ENCODE measurements around the gene PGS1. TPM values are rescaled to one million over a fixed set of nuclear protein-coding genes. Genes with fewer than 3 reads are reported as not detected.

The PGS1 gene
- total RNA-seq, 4 donors from 2014 or later = 12.9 to 75.4 (median 63.1) TPM

GRCh38 chr17:78379131-78379491, 662 bp downstream of the PGS1 start:
- TF ChIP-seq POLR2A (IDR thresholded peaks at IDR 0.05) (no peak), CTCF (IDR thresholded peaks at IDR 0.05) (no peak)
- H3K27me3 ChIP-seq = no peaks in the 10 kb centered on the region
- H3K4me3 ChIP-seq = peak overlapping the region; percentile 83 to 91
- H3K4me1 ChIP-seq = peaks cover 7 to 30% of the 10 kb centered on the region in 2 donors
- intact Hi-C loops (cut with DNase I; ENCODE audit: low total_unique reads) = no loop called here
- DNase-seq = no peak
- H3K9me3 ChIP-seq = no peaks in the 10 kb centered on the region
- H3K27ac ChIP-seq = peak overlapping the region; percentile 84 to 89
- H3K36me3 ChIP-seq = no peaks in the 10 kb centered on the region

- Histone ChIP-seq H3K36me3 (no peaks in the 10 kb centered on the region), H3K27me3 (no peaks in the 10 kb centered on the region), H3K4me3 (no peak overlapping the region), H3K9me3 (no peaks in the 10 kb centered on the region), H3K4me1 (peaks cover 7 to 34% of the 10 kb centered on the region in 2 donors), H3K27ac (no peak overlapping the region)
- TF ChIP-seq POLR2A (IDR thresholded peaks at IDR 0.05) = no peak
- TF ChIP-seq CTCF (IDR thresholded peaks at IDR 0.05) = no peak
- intact Hi-C loops (cut with DNase I; ENCODE audit: low total_unique reads) = no loop called here
- DNase-seq = no peak
Observed at GRCh38 chr17:78380370-78380769, 1.9 kb downstream of the PGS1 start.

- Histone ChIP-seq H3K27ac (peak overlapping the region; percentile 25 to 78), H3K4me1 (peaks cover 7 to 34% of the 10 kb centered on the region in 2 donors)
- intact Hi-C loops (cut with DNase I; ENCODE audit: low total_unique reads) = no loop called here
Observed at GRCh38 chr17:78381601-78382232, 3.3 kb downstream of the PGS1 start.

GRCh38 chr17:78383725-78384471, 5.4 kb downstream of the PGS1 start:
- H3K4me1 ChIP-seq = peaks cover 7 to 37% of the 10 kb centered on the region in 2 donors
- H3K9me3 ChIP-seq = no peaks in the 10 kb centered on the region
- intact Hi-C loops (cut with DNase I; ENCODE audit: low total_unique reads) = no loop called here
- DNase-seq = peak; percentile 68 to 83
- H3K4me3 ChIP-seq = no peak overlapping the region
- no peaks in the 10 kb centered on the region for H3K27me3 ChIP-seq
- H3K27ac ChIP-seq = peak overlapping the region; percentile 47 to 78
- no peak for TF ChIP-seq CTCF (IDR thresholded peaks at IDR 0.05)
- TF ChIP-seq POLR2A (IDR thresholded peaks at IDR 0.05) = peak in 1 of 2 donors; percentile 34
- H3K36me3 ChIP-seq = no peaks in the 10 kb centered on the region

More at GRCh38 chr17:78381601-78382232, 3.3 kb downstream of the PGS1 start:
- no peaks in the 10 kb centered on the region for H3K36me3 ChIP-seq
- no peak for TF ChIP-seq CTCF (IDR thresholded peaks at IDR 0.05)
- TF ChIP-seq POLR2A (IDR thresholded peaks at IDR 0.05) = no peak
- no peak overlapping the region for H3K4me3 ChIP-seq
- no peaks in the 10 kb centered on the region for H3K27me3 ChIP-seq
- no peak for DNase-seq
- no peaks in the 10 kb centered on the region for H3K9me3 ChIP-seq

- no peak for DNase-seq
- intact Hi-C loops (cut with DNase I; ENCODE audit: low total_unique reads) = no loop called here
Observed at GRCh38 chr17:78384479-78385175, 6.2 kb downstream of the PGS1 start.

More at GRCh38 chr17:78384479-78385175, 6.2 kb downstream of the PGS1 start:
- H3K4me3 ChIP-seq = no peak overlapping the region
- H3K9me3 ChIP-seq = no peaks in the 10 kb centered on the region
- H3K4me1 ChIP-seq = peaks cover 4 to 31% of the 10 kb centered on the region in 2 donors
- TF ChIP-seq CTCF (IDR thresholded peaks at IDR 0.05) (no peak), POLR2A (IDR thresholded peaks at IDR 0.05) (no peak)
- no peaks in the 10 kb centered on the region for H3K36me3 ChIP-seq
- peak overlapping the region; percentile 47 to 78 for H3K27ac ChIP-seq
- no peaks in the 10 kb centered on the region for H3K27me3 ChIP-seq

Data from uterus (tissue), 4 donors.